Keratinocyte (primary cell): Measurements from ENCODE around the gene EMILIN3. TPM values are rescaled to one million over a fixed set of nuclear protein-coding genes. Genes with fewer than 3 reads are reported as not detected.

Experiments used
- DNase-seq: peaks from one replicate; pipeline ENCODE4 v3.0.0-alpha.2; 2011; ENCODE audit warnings: low read depth, missing footprints, low spot score
- FAIRE-seq: peaks from 2 replicates; lab custom pipeline; 2011; peaks lifted over from hg19 to GRCh38; lab: Jason Lieb, UNC
- H2AFZ ChIP-seq: 2 replicates; pipeline ENCODE4 v1.6.0; 2012; ENCODE audit warnings: low read length, control low read depth, inconsistent platforms; ENCODE audit not compliant: control insufficient read depth
- H3K27ac ChIP-seq: 2 replicates; pipeline ENCODE4 v1.5.1; 2011; ENCODE audit warnings: low read length; ENCODE audit not compliant: control insufficient read depth, insufficient read depth
- H3K27me3 ChIP-seq: 3 replicates; pipeline ENCODE4 v1.6.0; 2011; ENCODE audit warnings: low read length; ENCODE audit not compliant: control insufficient read depth, insufficient read depth; ENCODE audit errors: extremely low read depth
- H3K36me3 ChIP-seq, 2 experiments: 2 replicates in 1 of 2; 3 replicates in 1 of 2; pipeline ENCODE4 v1.5.1; 2011; ENCODE audit warnings: low read length in 2 of 2, mild to moderate bottlenecking in 1 of 2; ENCODE audit not compliant: control insufficient read depth in 2 of 2, insufficient read depth in 2 of 2; ENCODE audit errors: extremely low read depth in 1 of 2
- H3K4me1 ChIP-seq: 3 replicates; pipeline ENCODE4 v1.5.1; 2011; ENCODE audit warnings: low read length; ENCODE audit not compliant: control insufficient read depth, insufficient read depth; ENCODE audit errors: extremely low read depth
- H3K4me2 ChIP-seq: 3 replicates; pipeline ENCODE4 v1.6.0; 2011; ENCODE audit warnings: low read depth, low read length; ENCODE audit not compliant: control insufficient read depth, insufficient read depth; ENCODE audit errors: extremely low read depth
- H3K4me3 ChIP-seq, 3 experiments: fragments of 200-600 bp in 1 of 3; sonication (generic) in 1 of 3; 2 replicates in 2 of 3; 3 replicates in 1 of 3; pipeline ENCODE4 v1.5.1; 2011 to 2016; ENCODE audit warnings: low read length in 3 of 3, mild to moderate bottlenecking in 3 of 3, control low read depth in 2 of 3, inconsistent platforms in 1 of 3, low read depth in 1 of 3, mixed read lengths in 1 of 3, mixed run types in 1 of 3, moderate library complexity in 1 of 3; ENCODE audit not compliant: control insufficient read depth in 2 of 3, insufficient read depth in 2 of 3; ENCODE audit errors: extremely low read depth in 1 of 3
- H3K79me2 ChIP-seq: 2 replicates; pipeline ENCODE4 v1.6.0; 2012; ENCODE audit warnings: low read length; ENCODE audit not compliant: control insufficient read depth, insufficient read depth
- H3K9ac ChIP-seq: 3 replicates; pipeline ENCODE4 v1.6.0; 2011; ENCODE audit warnings: low read length; ENCODE audit not compliant: control insufficient read depth, insufficient read depth; ENCODE audit errors: extremely low read depth
- H3K9me1 ChIP-seq: 3 replicates; pipeline ENCODE4 v1.6.0; 2011; ENCODE audit warnings: low read length; ENCODE audit not compliant: control insufficient read depth, insufficient read depth; ENCODE audit errors: extremely low read depth
- H3K9me3 ChIP-seq: 2 replicates; pipeline ENCODE4 v1.5.1; 2012; ENCODE audit warnings: low read depth, low read length; ENCODE audit not compliant: control insufficient read depth
- H4K20me1 ChIP-seq: 3 replicates; pipeline ENCODE4 v1.6.0; 2011; ENCODE audit warnings: low read length; ENCODE audit not compliant: control insufficient read depth, insufficient read depth; ENCODE audit errors: extremely low read depth
- CTCF ChIP-seq, 3 experiments: IDR thresholded peaks in 1 of 3; conservative IDR thresholded peaks in 1 of 3; optimal IDR thresholded peaks in 1 of 3; 2 replicates in 2 of 3; 3 replicates in 1 of 3; pipeline versions ENCODE3 to v1.5.1; 2011; ENCODE audit warnings: low read length in 3 of 3, mild to moderate bottlenecking in 3 of 3, moderate library complexity in 2 of 3, control low read depth in 1 of 3, inconsistent platforms in 1 of 3; ENCODE audit not compliant: insufficient read depth in 2 of 3; ENCODE audit errors: extremely low read depth in 1 of 3
- EZH2 ChIP-seq: IDR thresholded peaks from one replicate; pipeline ENCODE4 v1.6.1; 2012; ENCODE audit warnings: inconsistent platforms, mild to moderate bottlenecking, low read length, moderate library complexity
- dilution Hi-C: fragments of 300-500 bp; cut with MboI; formaldehyde crosslinking; loops from one replicate; pipeline ENCODE4 v1.7.0; 2020; ENCODE audit warnings: low sequenced_read_pairs; ENCODE audit not compliant: extremely low pct_ligation_motif_present
- polyA plus RNA-seq, 5 experiments: library from polyadenylated mRNA; depleted of rRNA in 3 of 5; stranded (reverse) in 3 of 5; stranded (forward) in 1 of 5; unstranded in 1 of 5; fragments of >200 nt; gene quantifications; 1 replicate in 1 of 5; 2 replicates in 3 of 5; 3 replicates in 1 of 5; pipeline versions ENCODE4 v1.2.1 to v1.2.3, GENCODE V29; 2011 to 2012; ENCODE audit warnings: missing spikeins in 2 of 5, low read depth in 1 of 5, low replicate concordance in 1 of 5

Gene EMILIN3
- polyA plus RNA-seq, 1 donor (not counting 4 experiments of a cell fraction or from before 2014, with no cell fraction given): not detected

- H3K4me1 ChIP-seq: no peaks in the 10 kb centered on the region
- dilution Hi-C loops: no loop called here
- H2AFZ ChIP-seq: no peak overlapping the region
- no peaks in the 10 kb centered on the region for H3K27me3 ChIP-seq
- no peak overlapping the region for H3K9ac ChIP-seq
- TF ChIP-seq EZH2 (no peak), CTCF (optimal IDR thresholded peaks at IDR 0.05 in 1 of 3, IDR thresholded peaks at IDR 0.05 in 1 of 3, conservative IDR thresholded peaks at IDR 0.05 in 1 of 3; ENCODE audit: extremely low read depth in 1 of 3, insufficient read depth in 2 of 3, low read length in 3 of 3) (no peak)
- no peaks in the 10 kb centered on the region for H3K9me1 ChIP-seq
- H3K27ac ChIP-seq: no peak overlapping the region
- peaks cover 8 to 26% of the 10 kb centered on the region in 2 experiments for H3K36me3 ChIP-seq
- FAIRE-seq (no peak), DNase-seq (no peak)
- no peak overlapping the region for H3K4me3 ChIP-seq
- no peaks in the 10 kb centered on the region for H4K20me1 ChIP-seq
- H3K79me2 ChIP-seq: no peaks in the 10 kb centered on the region
- no peak overlapping the region for H3K4me2 ChIP-seq
- no peaks in the 10 kb centered on the region for H3K9me3 ChIP-seq
Observed at GRCh38 chr20:41413169-41413568, 46.6 kb upstream of the EMILIN3 start.

- no peak overlapping the region for H3K27ac ChIP-seq
- FAIRE-seq: no peak
- H3K4me1 ChIP-seq: no peaks in the 10 kb centered on the region
- H4K20me1 ChIP-seq: no peaks in the 10 kb centered on the region
- dilution Hi-C loops: no loop called here
- no peaks in the 10 kb centered on the region for H3K79me2 ChIP-seq
- H3K9me1 ChIP-seq: no peaks in the 10 kb centered on the region
- TF ChIP-seq CTCF (optimal IDR thresholded peaks at IDR 0.05 in 1 of 3, IDR thresholded peaks at IDR 0.05 in 1 of 3, conservative IDR thresholded peaks at IDR 0.05 in 1 of 3; ENCODE audit: extremely low read depth in 1 of 3, insufficient read depth in 2 of 3, low read length in 3 of 3): no peak
- no peak for TF ChIP-seq EZH2
- H3K9me3 ChIP-seq: no peaks in the 10 kb centered on the region
- H3K4me2 ChIP-seq: no peak overlapping the region
- peaks cover 8 to 28% of the 10 kb centered on the region in 2 experiments for H3K36me3 ChIP-seq
- H3K9ac ChIP-seq: no peak overlapping the region
- DNase-seq: no peak
- no peak overlapping the region for H3K4me3 ChIP-seq
- H3K27me3 ChIP-seq: no peaks in the 10 kb centered on the region
- H2AFZ ChIP-seq: no peak overlapping the region
Observed at GRCh38 chr20:41412324-41413120, 45.9 kb upstream of the EMILIN3 start.
